NCI-H345 treated with DMSO at 0.1 percent for 48 hours (cell line): ENCODE measurements around the gene GPC5.

Experiments
- DNase-seq: peaks from one replicate; lab custom pipeline; 2025; ENCODE audit not compliant: unreplicated experiment; lab: John Stamatoyannopoulos, UW

The GPC5 gene

GRCh38 chr13:92315265-92315664 lies 916.8 kb downstream of the GPC5 start:
- DNase-seq = no peak

DNA sequence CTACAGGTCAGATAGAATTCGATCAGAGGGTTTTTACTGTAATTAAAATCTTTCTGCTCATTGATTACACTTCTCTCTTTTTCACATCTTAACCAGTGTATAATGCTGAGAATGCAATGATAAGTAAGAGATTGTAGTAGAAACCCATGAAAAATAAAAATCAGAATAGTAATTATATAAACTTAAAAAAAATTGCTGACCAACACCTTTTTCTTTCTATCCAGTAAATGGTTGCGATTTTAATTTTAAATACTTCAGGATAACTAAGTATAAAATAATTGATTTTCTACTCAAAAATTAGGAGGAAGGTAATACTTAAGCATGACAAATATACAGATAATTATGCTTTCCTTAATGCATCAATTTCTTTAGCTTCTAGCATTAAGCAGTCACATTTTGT lies 917.6 kb downstream of the GPC5 start:
- no peak for DNase-seq

GRCh38 chr13:92317066-92317465 lies 918.6 kb downstream of the GPC5 start:
- no peak for DNase-seq

DNA sequence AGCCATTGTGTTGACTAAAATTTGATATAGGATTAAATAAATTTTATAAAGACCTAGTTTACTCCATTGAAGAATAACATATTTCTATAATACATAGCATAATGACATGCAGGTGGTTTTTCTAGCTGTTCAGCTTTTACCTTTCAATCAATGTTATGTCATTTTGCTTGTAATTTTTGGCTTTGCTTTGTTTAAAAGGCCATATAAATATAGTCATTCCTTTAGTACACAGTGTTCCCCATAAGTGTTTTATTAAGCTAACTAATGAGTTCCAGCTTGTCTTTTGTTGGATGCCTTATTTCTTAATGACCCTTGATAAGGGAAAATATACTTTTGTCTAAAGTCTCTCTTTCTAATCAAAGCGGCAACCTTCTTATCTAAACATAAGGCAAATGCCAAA lies 921.9 kb downstream of the GPC5 start:
- no peak for DNase-seq

DNA sequence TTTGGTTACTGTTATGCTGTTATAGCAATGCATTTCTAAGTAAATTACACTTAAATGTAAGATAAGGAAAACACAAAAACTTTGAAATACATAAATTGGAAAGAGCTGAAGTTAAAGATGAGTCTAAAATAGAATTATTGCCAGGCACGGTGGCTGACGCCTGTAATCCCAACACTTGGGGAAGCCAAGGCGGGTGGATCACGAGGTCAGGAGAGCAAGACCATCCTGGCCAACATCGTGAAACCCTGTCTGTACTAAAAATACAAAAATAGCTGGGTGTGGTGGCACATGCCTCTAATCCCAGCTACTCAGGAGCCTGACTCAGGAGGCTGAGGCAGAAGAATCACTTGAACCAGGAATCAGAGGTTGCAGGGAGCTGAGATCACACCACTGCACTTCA lies 922.8 kb downstream of the GPC5 start:
- DNase-seq = no peak

DNA sequence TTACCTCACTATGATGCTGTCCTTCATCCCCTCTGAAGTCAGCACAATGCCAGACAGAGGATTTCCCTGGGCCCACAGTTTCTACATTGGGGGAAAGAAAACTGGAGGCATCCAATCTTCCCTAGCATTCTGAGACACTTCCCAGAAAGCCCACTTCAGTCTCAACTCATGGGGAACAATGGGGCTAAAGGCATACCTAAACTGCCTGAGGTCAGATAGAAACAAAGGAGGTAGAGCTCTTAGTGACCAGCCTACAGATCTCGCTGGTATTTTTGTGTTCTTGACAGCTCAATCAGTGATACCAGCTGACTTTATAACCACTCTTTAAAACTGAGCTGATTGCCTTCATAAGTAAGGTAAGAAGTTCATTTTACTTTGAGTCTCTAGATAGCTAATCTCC lies 947.2 kb downstream of the GPC5 start:
- DNase-seq = no peak

- no peak for DNase-seq
Measured at GRCh38 chr13:92346046-92346445, 947.6 kb downstream of the GPC5 start.

GRCh38 chr13:92354583-92354982 lies 956.2 kb downstream of the GPC5 start:
- no peak for DNase-seq

DNA sequence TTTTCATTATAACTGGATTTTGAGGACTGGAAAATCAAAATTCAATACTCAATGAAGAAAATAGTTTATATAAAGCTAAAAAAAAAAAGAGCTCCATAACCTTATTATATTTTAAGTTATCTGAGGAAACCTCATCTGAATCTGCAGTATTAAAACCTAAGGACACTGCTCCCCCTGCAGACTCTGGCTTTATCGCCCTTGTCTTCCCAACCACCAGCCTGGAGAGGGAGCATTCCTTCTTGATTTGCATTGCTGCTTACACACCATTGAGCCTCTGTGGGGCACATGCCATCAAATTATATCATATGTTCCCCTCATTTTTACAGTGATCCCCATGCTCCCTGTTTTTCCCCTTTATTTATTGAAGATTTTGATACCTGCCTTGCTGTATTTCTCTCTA lies 956.8 kb downstream of the GPC5 start:
- DNase-seq = no peak

- no peak for DNase-seq
Measured at GRCh38 chr13:92362717-92363116, 964.3 kb downstream of the GPC5 start.

DNA sequence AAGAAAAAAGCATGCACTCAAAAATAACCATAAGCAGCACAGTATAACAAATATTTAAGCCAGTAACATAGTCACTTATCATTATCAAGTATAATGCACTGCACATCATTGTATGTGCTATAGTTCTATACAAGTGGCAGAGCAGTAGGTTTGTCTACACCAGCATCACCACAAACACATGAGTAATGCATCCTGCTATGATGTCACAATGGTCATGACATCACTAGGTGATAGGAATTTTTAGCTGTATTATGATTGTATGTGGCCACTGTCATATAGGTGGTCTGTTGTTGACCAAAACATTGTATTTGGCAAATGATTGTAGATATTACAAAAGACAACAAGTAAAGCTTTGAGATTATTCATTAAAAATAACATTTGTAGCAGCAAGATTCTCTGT lies 967.5 kb downstream of the GPC5 start:
- DNase-seq = no peak

GRCh38 chr13:92377396-92377795 lies 979.0 kb downstream of the GPC5 start:
- no peak for DNase-seq

GRCh38 chr13:92379371-92379770 lies 981.0 kb downstream of the GPC5 start:
- DNase-seq = no peak

- DNase-seq = no peak
Measured at GRCh38 chr13:92384410-92384809, 986.0 kb downstream of the GPC5 start.

- no peak for DNase-seq
Measured at GRCh38 chr13:92387245-92387644, 988.8 kb downstream of the GPC5 start.

DNA sequence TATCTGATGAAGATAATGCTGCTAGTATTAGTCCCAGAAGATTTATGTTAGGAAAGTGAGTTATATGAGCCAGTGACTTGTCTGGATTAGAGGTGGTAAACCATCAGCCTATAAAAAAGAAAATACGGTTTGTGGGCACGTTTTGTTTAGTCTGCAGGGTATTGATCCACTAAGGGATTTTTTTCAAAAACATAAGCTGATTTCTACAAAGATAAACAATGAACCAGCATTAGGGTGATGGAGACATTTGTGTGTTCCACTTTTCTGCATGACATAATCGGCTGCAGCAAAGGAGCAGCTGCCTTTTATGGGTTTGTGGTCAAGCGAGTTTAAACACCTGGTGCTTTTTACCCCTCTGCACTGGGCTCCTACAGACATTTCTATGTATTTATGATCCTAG lies 991.8 kb downstream of the GPC5 start:
- DNase-seq = peak; percentile 69

GRCh38 chr13:92403606-92404005 lies 1005.2 kb downstream of the GPC5 start:
- DNase-seq = no peak

DNA sequence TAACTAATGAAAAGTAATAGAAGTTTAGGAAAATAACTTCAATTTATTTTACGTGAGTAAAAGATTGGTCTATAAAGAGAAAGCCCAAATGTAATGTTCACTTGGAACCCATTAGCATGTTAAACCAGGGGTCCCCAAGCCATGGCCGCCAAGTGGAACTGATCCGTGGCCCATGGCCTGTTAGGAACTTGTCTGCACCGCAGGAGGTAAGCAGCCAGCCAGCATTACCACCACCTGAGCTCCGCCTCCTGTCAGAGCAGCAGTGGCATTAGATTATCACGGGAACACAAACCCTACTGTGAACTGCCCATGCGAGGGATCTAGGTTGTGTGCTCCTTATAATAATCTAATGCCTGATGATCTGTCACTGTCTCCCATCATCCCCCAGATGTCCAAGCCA lies 1009.4 kb downstream of the GPC5 start:
- no peak for DNase-seq

- DNase-seq = no peak
Measured at GRCh38 chr13:92412481-92412880, 1014.1 kb downstream of the GPC5 start.

- DNase-seq = no peak
Measured at GRCh38 chr13:92412996-92413395, 1014.6 kb downstream of the GPC5 start.

DNA sequence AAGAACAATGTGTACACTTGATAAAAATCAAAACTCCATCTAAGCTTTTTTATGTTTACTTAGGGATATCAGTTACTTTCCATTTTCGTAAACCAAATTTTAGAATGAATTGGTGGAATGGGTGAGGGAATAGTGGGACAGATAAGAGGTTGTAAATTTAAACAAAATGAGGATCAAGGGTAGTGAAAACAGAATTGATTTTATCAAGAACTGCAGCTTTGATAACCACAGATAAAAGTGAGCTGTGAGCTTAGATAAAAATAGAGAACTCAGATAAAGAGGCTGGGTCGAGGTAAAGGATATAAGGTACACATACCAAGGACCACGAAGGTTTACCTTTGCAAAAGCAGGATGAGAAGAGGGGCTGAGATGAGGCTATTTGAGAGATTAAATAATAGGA lies 1015.0 kb downstream of the GPC5 start:
- DNase-seq = no peak

DNA sequence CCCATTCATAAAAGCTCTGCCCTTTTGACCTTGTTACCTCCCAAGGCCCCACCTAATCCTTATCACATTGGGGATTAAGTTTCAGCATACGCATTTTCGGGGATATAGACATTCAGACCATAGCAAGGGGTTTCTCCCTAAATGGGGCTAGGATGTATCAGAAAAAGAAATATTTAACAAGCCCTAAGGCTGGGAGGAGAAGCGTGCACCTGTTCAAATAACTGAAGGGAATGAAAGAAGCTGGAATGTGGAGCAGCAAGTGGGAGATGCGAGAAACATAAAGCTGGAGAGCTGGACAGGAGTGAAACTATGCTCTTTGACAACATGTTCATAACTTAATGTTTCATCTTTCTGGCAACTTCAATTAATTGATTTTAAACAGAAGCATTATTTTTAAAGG lies 1016.4 kb downstream of the GPC5 start:
- no peak for DNase-seq

DNA sequence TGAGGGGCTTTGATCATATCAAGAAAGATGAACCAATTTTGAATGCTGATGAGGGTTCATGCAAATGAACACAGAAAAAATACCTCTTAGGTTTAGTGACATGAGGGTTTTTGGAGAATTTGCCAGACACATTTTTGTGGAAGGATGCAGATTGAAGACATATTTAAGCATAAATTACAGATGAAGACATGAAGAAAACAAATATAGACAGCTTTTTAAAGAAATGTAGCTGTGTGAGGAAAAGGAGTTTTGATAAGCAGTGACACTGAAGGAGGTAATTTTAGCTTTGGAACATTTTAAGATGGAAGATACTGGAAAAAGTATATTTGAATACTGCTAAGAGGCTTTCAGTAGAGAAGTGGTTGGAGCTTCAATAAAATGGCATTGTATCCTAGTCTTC lies 1017.4 kb downstream of the GPC5 start:
- no peak for DNase-seq

- peak; percentile 7 for DNase-seq
Measured at GRCh38 chr13:92418818-92419412, 1020.5 kb downstream of the GPC5 start.
